Hematopoietic multipotent progenitor cell (in vitro differentiated cells): Measurements from ENCODE around the gene PXDN. TPM values are rescaled to one million over a fixed set of nuclear protein-coding genes. Genes with fewer than 3 reads are reported as not detected.
"Not testable (repeated sequence)": the region's sequence is repeated elsewhere in the genome, so short reads cannot be mapped to it uniquely, and the experiment has no call there.

Experiments
- DNase-seq, 3 donors: peaks; one replicate each; pipeline ENCODE4 v3.0.0-alpha.2; 2011 to 2015; ENCODE audit warnings: low read depth in 2 of 3, low spot score in 2 of 3
- total RNA-seq: library from RNA; depleted of rRNA; stranded (reverse); fragments of >200 nt; gene quantifications from one replicate; pipeline ENCODE4 v1.2.3, GENCODE V29; 2012

Gene PXDN
- total RNA-seq, 1 donor: 6.2 TPM

DNA sequence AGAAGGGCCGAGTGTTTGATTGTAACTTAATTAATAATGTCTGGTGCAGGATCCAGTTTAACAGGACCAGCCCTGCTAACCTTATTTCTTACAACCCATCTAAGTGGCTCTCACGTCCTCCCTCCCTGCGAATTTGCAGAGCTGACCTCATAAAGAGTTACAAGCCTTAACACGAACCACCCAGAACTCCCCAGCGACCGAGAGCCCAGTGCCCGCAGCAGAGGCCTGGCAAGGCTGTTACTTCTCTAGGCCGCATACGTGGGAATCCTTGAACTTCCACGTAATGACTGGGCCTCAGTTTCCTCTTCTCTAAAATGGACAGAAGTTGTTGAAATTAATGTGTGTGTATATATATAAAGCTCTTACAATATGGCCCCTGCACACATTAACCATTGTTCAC, 55.5 kb downstream of the PXDN start:
- no peak for DNase-seq

DNA sequence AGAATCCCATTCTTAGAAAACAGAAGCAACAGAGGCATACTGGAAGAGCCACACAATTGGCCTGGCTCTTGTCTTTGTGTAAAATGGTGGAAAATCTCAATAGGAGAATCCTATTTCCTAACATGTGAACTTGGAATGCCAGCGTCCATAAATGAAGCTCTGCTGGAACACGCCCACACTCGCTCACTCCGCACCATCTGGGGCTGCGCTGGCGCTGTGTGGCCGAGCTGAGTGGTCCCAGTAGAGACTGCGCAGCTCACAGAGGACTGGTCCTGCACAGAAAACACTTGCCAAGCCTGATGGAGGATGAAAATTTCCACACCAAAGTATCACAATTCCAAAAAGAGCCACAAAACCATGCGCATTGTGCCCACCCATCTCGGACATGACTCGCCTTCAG, 56.2 kb downstream of the PXDN start:
- no peak for DNase-seq

DNA sequence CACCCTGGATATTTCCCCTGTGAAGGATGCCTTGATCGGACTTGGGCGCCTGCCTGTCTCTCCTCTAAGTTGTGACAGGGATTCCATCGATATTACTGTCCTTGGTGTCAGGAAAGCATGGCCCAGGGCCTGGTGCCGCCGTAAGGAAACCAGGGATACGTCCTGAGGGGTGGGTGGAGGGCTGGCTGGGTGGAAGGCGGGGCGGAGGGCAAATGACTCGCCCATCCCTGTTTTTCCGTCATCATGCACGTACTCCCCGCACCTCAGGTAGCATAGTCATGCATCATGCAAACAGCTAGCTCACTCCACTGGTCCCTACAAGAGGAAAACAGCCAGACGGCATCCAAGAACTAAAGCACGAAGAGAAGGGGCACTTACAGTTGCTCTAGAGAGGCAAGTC, 57.1 kb downstream of the PXDN start:
- no peak for DNase-seq

DNA sequence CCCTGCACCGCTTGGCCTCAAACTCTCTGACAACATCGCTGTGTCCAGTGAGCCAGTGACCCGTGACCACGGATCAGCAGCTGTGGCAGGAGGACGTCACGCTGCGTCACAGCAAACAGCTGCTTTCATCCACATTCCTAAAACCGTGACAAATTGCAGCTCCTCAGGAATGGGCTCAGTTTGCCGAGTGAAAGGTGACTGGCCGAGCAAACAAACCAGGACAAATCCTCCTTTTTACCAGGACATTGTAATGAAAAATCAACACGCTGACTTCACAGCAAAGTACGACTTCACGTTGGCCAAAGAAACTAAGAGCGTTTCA, 57.6 kb downstream of the PXDN start:
- no peak for DNase-seq

DNA sequence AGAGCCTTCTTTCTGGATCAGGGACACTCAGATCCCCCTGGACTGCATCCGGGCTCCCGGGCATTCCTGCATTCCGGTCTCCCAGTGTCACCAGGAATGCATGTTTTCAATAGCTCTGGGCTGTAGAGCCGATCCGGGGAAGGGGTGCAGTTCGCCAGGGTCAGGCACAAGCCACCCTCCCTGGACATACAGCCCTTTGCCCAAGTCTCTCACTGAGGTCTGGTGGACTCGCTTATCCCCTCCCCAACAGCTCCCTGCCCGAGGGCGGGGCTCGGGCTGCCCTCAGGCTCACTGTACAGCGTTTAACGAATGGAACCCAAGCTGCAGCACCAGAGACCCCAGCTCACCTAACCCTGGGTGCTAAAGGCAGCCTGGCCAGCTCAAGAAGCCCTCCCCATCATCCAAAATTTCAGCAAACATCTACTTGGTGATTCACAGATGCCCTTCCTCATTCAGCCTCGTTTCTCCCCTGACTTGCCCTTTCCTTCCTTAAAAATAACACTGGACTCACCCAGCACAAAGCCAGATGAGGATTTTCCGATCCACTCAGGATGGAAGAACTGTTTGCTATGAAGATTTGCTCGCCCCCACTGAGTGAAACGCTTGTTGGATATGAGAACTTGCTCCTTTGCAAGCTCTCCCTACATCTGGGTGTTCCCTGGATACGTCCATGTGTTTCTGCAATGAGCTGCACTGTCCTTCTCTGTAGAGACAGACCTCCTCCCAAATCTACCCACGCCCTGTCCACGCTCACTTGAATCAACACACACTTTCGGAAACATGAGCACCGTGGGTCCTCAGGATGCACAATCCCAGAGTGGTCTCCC, 58.1 kb downstream of the PXDN start:
- DNase-seq: no peak

DNA sequence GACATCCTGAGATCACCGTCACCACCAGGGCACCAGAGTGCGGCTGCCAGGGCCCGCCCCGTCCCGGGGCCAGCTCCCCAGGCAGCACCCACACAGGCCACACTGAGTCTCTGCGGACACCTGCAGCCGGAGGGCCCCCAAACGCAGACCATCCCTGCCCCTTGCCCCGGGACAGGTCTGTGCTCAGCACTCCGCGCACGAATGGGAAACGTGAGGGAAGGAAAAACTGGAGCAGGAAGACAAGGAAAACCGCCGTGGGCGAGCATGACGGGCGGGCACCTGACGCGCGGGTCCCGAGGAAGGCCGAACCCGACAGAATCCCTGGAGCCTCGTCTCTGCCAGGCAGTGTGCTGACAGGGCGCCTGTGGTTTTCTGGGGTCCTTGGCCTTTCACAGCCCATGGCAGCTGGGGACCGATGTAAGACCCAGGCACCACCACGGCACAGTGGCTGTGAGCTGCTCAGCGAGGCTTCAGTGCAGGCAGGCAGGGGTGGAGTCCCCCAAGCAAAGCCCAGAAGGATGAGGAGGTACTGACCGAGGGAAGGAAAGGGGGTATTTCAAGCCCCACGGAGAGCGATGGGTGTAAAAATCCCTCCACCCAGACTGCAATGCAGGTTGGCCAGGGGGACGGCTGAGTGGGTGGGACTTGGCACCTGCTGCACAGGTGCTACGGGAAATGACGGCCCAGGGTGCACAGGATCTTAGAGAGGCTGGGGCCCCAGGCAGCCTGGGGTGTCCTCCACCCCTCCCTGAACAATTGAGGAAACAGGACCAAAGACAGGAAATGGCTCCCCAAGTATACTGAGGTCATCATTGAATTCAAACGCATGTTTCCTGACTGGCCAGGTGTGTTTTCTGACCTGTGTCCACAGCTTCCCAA, 59.0 kb downstream of the PXDN start:
- no peak for DNase-seq

DNA sequence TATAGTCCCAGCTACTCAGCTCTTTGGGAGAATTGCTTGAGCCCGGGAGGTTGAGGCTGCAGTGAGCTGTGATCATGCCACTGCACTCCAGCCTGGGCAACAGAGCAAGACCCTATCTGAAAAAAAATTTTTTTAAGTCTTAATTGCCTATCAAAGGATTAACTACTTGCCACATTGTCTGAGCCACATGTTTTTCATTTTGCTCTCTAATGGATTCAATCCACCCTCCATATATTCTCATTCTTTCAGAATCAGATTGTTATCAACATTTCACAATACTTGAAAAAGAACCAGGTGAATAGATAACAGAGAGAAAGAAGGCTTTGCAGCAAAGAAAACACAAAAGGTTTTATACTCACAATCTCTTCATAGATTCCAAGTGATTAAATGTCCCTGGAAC, 61.0 kb downstream of the PXDN start:
- no peak for DNase-seq

DNA sequence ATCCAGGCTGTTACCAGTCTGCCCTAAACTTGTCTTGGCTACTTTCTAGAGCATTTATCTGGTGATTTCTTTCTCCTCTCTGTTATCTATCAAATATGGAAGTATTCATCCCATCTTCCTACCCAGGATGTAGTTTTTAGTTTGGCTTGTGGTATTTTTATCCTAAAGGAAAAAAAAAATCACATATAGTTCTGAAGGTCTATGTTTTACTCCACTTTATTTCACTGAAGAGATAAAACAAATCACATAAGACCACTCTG, 62.2 kb downstream of the PXDN start:
- DNase-seq: no peak

DNA sequence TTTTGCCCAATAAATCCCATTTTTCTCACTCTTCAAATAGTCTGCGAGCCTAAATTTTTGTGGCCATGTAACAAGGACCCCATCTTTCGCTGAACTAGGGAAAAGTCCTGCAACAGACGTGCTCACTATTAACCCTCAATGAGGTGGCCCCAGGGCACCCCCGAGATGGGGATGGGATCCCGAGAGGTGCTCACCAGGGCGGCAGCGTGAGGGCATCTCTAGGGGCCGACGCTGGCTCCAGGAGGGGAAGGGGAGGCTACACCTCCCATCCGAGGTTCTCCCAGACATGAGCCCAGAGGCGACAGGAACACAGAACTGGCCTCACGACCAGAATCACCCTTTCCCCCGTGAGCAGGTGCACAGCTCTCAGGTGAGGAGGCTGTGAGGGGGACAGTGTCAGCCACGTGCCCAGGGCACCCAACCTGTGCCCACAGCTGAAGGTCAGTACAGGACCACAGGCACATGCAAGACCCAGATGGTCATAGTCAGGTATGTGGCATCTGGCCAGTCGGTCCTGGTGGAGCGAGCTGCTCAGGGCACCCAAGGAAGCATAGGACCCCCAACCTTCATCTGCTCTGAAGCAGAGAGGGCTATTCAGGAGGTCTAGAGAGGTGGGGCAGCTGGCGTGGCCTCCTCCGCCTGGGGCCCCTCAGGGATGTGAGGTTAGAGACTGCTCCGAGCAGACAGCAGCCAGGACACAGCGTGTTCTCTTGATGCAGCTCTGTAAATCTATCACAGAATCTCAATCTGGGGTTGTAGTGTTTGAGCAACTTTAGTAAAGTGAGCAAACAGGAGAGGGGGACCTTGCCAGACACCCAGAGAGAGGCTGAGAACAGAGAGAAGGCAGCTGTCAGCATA, 62.8 kb downstream of the PXDN start:
- DNase-seq: no peak

DNA sequence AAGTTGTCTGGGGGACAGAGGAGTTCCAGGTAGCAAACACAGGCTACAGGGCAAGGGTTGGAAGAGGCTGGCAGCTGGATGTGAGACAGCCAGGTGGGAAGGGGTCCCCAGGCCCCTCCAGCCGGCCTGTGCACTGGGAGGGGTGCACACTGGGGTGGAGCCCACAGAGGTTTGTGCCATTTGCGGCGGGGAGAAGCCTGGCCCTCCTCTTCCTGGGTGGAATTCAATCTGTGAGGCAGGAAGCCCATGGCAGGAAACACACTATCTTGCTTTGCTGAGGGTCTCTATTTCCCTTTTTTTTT, 63.3 kb downstream of the PXDN start:
- DNase-seq: no peak

DNA sequence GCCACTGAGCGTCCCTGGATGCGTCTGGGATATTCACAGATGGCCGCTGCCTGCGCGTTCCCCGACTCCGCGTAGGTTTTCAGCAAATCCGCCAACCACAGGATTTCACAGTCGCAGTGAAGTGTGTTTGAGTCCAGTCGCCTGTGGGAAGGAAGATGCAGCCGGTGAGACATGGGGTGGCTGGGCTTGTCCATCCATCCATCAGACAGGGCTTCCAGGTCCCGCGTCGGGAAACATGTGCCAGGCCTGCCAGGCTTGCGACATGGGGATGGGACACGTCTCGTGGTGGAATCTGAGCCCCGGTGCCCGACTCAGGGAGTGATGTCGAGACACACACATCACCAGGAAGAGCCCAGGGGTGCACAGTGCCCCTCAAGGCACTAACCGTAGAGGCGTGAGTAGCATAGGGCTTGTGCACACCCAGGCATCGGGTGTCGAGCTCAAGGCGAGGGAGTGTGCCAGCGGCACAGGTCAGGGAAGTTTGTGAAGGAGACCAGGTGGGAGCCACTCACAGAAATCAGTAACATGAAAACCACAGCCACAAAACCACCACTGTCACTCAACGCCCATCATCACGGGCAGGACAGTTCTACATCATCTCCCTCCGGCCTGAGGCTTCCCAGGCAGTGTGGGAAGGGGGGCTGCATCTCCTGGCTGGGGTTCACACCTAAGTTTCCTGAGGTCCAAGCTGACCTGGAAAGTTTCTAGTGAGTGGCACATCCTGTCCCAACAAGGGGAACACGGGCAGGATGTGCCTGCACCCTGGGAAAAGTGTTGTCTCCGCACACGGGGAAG, 63.9 kb downstream of the PXDN start:
- DNase-seq: no peak

DNA sequence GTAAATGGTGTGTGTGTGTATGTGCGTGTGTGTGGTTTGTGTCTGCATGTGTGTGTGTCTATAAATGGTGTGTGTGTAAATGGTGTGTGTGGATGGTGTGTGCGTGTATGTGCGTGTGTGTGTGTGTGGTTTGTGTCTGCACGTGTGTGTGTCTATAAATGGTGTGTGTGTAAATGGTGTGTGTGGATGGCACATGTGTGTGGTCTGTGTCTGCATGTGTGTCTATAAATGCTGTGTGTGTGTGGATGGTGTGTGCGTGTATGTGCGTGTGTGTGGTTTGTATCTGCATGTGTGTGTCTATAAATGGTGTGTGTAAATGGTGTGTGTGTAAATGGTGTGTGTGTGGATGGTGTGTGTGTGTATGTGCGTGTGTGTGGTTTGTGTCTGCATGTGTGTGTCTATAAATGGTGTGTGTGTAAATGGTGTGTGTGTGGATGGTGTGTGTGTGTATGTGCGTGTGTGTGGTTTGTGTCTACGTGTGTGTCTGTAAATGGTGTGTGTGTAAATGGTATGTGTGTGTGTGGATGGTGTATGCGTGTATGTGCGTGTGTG, 64.8 kb downstream of the PXDN start:
- not testable (repeated sequence) for DNase-seq

DNA sequence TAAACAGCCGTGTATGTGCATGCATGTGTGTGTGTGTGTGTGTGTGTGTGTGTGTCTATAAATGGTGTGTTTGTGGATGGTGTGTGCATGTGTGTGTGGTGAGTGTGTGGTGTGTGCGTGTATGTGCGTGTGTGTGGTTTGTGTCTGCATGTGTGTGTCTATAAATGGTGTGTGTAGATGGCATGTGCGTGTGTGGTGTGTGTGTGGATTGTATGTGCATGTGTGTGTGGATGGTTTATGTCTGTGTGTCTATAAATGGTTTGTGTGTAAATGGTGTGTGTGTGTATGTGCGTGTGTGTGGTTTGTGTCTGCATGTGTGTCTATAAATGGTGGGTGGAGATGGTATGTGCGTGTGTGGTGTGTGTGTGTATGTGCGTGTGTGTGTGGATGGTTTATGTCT, 65.2 kb downstream of the PXDN start:
- not testable (repeated sequence) for DNase-seq

DNA sequence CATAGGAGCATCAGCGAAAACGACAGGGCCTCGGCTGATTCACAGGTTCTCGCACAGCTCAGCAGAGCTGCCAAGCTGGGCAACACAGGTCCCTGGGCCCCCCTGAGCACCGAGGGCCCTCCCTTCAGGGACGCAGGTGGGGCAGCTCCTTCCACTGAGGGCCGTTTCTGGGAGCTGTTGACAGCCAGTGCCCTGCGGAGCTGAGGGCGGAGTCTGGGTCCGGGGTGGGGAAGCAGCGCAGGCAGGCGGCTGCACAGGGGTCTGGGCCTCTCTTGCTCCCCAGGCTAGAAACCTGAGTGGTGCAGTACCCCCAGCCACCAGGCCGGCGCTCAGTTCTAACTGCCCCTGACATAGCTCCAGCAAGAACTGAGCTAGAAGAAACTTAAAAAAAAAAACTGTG, 65.7 kb downstream of the PXDN start:
- DNase-seq: no peak

DNA sequence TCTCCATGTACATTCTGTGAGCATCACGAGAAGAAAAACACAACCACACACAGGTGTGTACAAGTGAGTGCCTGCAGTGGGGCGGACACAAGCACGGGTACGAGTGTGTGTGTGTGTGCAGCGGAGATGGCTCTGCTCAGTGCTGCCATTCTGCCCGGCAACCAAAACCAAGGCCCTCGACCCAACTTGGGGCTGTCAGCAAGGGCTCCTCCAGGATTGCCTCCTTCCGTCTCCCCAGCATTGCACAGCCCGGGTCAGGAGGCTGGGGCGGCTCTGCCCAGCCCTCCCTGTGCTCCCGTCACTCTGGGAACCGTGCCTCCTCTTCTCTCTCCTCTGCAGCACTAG, 66.5 kb downstream of the PXDN start:
- DNase-seq: no peak

DNA sequence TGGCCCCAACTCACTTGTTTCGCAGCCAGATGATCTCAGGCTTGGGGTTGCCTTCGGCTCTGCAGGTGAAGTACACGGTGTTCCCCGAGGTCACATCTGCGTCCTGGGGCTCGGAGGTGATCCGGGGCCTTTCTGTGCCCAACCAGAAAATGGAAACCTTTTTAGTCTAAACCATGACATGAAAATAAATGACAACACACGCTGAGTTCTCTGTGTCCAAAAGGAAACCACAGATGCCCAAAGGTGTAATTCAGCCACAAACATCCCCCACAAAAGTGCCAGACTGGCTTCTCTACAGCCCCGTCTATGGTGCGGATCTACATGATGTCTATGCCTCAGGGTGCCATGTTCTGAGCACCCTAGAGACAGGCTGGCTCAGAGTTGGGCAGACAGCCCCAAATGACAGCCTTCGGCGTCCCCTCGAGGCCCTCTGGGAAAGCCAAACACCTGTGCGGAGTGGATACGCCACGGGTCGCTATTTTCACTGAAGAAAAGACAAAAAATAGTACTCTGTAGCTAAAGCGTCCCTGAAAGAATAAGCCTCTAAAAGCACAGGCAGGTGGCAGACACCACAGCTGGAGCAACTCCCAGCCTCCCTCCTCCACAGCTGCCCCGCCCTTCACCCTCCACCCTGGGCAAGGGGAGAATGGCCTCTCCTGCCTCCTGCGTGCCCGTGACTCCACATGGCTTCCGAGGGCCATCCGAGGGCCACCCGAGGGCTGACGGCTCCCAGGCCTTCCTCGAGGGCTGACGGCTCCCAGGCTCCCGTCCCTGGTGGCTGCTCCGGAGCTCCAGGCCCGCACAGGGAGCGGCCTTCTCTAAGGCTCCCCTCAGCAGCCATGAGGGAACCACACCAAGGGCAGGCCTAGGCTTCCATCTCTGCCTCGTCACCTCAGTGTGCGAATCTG, 67.1 kb downstream of the PXDN start:
- DNase-seq: no peak

DNA sequence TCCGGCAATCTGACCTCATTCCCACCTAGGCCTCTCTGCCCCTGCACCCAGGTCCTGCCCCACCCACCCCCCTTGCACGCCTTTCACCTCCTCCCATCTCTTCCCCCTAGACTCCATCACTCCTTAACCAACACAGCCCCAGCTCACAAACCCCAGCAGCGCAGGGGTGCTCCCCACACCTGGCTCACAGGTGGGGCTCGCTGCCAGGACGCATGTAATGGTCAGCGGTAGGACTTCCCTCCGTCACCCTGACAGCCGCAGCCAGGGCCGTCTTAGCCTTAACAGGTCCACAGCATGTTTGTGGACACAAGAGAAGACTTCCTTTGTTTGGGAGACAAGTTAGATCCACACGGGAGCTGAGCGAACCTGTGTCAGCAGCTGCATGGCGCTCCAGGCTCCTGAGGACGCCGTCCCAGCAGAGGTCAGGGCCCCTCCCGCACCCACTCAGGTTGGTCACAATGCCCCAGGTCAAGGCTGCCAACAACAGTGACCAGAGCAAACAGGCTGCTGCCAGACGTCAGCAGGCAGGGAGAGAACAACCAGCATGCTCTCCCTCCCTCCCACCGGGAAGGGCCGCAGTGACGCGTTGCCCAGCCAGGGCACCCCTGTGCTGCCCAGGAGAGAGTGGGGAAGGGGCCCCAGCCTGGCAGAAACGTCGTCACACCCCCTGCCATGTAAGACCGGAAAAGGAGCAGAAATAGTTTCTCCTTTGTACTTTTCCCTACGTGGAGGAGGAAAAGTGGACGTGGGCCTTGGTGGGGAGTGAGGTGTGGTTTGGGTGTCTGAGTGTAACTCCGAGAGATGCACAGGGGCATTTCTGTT, 68.0 kb downstream of the PXDN start:
- DNase-seq: no peak

DNA sequence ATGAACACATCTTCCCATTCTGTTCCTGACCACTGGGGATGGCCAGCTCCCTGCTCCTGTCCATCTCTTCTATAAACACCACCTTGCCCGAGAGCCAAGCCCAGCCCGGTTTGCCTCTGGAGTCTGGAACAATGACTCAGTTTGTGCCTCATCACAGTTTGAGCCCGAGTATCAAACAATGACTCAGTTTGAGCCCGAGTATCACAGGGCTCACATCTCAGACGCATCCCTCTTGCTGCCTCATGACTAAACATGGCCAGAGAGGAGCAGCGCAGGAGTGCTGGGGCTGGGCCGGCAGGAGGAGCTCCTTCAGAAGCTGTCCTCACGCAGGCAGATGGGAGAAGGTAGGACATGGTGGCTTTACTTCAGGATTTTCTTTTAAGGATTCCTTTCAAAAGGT, 68.7 kb downstream of the PXDN start:
- DNase-seq: no peak
